RKO (cell line): ENCODE results near the gene SP8.
A peak's percentile ranks its signal among the peaks of the same experiment; 100 is the strongest.
"Not testable (repeated sequence)": the region's sequence is repeated elsewhere in the genome, so short reads cannot be mapped to it uniquely, and the experiment has no call there.

Experiments
- DNase-seq: peaks from one replicate; pipeline ENCODE4 v3.0.0-alpha.2; 2016; ENCODE audit warnings: low spot score

The SP8 gene

DNA sequence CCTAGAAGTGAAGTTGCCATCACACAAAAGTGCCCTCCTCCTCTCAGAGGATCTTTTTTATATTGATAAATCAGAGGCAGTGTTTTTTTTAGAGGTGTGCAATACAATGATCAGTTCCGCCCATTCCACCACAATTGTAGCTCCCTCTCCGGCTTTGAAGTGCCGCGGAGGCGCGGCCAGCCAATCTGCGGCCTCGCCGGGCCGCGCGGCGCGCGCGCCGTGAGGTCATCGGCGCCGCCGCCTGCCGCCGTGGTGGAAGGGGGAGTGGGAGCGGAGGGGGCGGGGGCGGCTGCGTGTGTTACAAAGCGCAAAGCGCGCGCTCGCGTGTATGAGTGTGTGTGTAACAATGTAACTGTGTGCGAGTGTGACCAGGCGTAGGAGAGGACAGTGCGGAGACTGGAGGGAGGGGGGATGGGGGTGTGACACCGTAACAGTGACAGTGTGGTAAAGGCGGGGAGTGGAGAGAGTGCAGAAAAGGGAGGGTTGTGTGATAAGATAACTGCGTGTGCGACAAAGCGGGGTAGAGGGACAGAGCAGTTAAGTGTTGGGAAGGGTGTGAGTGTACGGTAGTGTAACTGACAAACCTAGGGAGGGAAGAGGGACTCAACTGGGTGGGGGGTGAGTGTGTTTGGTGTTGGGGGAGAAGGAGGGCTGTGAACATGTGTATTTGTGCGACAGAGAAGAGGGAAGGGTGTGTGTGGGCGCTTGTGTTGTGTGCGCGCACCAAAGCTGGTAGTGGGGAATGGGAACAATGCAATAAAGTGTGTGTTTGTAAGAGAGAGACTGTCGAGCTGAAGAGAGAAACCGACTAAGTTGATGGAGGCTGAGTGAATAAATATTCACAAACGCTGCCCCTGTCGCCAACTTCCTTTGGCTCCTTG is at the start of gene SP8:
TSS of gene SP8 (minus strand) at position 108 of the 881 bp plus-strand sequence. CDS start at position 20, 88 bp downstream.
- peak; percentile 77 for DNase-seq

DNA sequence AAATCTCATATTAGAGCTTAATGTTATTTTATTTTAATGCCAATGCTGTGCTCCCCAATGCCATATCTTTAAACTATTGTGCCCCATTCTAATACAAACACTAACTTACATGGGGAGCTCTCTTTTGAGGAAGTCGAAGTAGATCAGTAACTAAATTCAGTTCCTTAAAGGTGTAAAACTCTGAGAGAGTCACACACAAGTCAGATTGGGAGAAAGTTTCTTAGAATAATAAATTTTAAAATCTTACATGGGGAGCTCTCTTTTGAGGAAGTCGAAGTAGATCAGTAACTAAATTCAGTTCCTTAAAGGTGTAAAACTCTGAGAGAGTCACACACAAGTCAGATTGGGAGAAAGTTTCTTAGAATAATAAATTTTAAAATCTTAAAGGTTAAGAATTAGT is 49.7 kb upstream of the SP8 start:
- DNase-seq, result not testable (repeated sequence)

DNA sequence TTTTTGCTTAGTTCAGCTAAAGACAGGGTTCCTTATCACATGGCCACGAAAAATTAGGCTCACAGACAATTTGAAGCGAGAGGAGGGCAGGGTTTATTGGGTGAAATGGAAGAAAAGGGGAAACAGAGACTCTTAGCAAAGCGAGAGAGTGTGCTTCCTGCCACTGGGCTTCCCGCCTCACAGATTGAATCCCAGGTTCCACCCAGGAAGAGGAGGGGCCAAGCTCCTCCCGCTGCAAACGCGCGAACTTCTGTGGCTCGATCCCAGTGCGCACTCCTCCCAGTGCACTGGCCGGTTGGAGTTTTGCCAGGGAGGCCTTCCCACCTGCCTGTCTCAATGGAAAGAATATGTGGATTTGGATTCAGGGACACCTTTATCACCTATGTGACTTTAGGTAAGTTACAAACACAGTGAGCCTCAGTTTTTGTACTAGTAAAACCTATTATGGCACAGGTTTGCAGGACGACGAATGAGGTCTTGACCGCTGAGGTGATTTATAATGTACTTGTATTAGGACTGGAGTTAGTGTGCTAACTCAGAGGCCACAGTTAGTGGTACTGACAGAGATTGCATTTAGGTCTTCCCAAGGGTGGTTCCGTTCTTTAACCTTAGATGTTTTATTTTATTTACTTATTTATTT is 48.5 kb upstream of the SP8 start:
- DNase-seq, result no peak

DNA sequence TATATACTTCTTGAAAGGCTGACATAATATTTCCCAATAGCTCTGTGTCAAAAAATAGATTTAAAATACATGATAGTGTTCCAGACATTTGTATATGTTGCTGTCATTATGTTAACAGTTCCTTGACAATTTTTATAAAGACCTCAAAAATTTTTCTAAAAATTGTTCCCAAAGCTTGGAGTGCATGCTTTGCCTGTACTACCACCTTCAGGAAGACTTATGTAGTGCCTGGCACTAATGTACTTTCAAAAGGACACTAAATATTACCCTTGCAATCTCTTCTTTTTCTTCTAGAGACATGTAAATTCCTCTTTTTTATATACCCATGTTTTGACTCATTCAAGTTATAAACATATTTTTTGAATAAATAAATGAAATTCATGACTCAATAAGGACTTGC is 48.0 kb upstream of the SP8 start:
- DNase-seq, result peak; percentile 40

DNA sequence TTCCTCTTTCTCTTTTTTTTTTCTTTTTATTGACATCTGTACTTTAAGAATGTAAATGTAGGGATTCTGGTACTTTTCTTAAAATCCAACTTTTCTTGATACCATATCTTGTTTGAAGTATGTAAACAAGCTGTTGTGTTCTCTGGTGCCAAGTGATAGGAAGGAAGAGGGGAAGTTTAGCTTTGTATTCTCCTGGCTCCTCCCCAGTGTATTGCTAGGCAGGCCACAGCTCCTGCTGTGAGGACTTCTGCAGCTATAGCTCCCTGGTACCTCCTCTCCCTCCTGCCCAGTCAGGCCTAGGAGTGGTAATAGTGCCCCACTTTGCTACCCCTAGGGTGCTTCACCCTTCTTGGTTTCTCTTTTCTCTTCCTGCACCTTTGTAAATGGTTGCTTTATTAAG is 45.3 kb upstream of the SP8 start:
- no peak for DNase-seq

DNA sequence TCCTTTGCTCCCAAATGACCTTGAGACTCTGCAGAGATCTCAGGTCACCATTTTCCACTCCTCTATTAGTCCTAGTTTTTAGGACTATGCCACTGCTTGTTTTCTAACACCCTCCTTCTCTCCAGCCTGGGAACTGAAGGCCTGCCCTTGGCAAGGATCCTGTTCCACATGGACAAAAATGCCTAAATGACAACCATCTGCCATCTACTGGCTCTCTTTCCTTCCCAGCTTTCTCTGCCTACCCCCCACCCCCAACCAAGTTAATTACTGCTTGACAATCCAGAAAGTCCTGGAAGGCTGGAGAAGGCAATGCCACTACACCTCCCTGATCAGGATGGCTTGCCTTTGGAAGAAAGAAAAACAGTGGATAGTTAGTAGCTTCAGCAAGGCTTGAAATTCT is 44.8 kb upstream of the SP8 start:
- DNase-seq, result no peak

DNA sequence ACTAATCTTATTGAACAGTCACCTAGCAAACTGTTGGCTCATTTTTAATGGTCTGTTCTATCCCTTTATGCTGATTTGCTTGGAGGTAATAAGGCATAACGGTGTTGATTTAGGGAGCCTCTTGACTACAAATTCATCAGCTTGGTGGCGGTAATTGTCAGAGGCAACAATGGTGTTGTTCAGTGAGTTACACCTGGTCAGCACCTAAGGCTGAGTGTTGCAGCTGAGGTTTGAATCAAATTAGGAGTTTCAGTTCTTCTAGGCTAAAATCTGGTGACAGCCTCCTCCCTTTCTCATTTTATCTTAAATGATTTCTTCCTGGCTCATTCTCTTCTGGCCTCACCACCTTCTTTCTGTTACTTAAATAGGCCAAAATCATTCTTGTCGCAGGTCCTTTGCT is 42.3 kb upstream of the SP8 start:
- DNase-seq, result no peak

DNA sequence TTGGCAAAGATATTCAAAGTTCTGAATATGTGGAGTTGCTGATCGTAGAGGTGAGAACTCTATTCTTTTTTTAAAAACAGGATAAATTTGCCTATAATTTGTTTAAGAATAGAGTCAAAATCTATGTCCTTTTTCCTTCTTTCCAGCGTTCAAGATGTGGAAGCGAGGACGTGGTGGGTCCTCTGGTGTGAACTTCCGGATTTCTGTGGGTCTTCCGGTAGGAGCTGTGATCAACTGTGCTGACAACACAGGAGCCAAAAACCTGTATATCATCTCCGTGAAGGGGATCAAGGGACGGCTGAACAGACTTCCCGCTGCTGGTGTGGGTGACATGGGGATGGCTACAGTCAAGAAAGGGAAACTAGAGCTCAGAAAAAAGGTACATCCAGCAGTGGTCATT is 40.5 kb upstream of the SP8 start:
- DNase-seq, result no peak

DNA sequence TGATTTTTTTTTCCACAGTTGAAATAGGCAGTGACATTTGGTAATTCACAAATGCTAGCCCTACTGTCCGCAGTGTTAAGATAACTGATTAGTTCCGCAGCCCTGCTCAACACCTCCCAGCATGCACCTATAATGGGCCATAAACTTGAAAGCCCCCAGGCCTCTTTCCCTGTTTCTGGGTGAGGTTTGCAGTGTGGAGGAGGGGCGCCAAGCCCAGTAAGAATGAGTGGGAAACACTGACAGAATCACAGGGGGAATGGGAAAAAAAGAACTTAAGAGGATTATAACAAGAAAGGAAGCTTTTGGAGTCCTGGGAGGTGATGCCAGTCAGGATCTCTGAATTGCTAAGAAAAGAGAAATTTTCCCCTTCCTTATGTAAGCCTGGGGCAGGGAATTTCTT is 39.6 kb upstream of the SP8 start:
- DNase-seq, result no peak

DNA sequence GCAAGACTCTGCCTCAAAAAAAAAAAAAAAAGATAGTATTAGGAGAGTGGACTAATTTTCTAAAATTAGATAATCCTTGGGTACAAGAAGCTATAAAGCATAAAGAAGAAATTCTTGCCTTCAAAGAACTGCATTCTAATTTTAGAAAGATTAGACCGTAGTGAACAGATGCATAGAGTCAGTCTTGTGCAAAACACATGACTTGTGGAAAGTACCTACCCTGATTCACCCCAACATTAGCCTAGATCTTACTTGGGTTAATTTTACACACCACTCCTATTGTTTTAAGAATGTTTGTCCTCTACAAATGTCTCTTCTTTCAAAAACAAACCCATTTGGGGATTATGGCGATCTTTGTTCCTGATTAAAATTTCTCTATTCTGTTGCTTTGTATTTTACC is 38.9 kb upstream of the SP8 start:
- no peak for DNase-seq

DNA sequence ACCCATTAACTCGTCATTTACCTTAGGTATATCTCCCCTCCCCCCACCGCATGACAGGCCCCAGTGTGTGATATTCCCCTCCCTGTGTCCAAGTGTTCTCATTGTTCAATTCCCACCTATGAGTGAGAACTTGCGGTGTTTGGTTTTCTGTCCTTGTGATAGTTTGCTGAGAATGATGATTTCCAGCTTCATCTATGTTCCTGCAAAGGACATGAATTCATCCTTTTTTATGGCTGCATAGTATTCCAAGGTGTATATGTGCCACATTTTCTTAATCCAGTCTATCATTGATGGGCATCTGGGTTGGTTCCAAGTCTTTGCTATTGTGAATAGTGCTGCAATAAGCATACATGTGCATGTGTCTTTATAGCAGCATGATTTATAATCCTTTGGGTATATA is 34.7 kb upstream of the SP8 start:
- DNase-seq, result not testable (repeated sequence)

DNA sequence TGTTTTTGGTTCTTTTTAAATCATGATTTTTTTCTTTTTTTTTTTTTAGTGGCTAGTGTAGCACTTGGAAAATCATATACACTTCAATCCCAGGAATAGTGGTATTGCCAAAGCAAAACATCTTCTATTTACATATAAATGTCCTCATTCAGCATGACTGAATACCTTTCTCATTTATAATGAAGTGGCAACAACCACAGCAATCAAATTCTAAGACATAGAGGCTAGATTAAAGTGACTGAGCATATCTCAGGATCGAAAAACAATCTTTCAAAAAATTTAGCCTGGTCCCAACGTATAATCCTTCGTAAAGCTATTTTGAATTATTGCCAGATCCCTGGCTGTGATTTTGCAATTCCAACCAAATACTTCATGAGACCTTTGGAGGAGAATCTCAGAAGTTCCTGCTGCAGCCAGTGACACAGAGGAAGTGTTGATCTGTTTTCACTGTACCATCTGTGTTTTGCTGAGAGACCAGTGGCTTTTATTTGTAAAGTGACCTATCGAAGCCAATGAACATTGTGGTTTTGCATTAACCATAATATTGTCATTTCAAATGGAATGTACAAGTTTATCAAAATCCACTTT is 29.8 kb upstream of the SP8 start:
- no peak for DNase-seq

DNA sequence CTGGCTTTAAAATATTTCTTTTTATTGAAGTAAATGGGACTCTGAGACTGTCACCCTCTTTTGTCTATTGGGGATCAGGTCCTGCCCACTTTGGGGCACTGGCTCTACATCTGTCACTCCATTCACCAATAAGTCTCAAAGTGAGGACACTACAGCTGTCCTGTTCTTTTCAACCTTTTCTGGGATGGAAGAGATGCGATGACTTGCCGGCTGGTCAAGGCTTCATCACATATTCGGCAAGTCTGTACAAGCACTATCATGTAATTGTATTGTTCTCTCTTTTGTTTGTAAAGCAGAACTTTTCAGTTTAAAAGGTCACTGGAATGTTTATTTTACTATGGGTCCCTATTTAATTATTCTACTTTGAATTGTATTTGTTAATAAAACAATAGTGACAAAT is 17.7 kb upstream of the SP8 start:
- no peak for DNase-seq

DNA sequence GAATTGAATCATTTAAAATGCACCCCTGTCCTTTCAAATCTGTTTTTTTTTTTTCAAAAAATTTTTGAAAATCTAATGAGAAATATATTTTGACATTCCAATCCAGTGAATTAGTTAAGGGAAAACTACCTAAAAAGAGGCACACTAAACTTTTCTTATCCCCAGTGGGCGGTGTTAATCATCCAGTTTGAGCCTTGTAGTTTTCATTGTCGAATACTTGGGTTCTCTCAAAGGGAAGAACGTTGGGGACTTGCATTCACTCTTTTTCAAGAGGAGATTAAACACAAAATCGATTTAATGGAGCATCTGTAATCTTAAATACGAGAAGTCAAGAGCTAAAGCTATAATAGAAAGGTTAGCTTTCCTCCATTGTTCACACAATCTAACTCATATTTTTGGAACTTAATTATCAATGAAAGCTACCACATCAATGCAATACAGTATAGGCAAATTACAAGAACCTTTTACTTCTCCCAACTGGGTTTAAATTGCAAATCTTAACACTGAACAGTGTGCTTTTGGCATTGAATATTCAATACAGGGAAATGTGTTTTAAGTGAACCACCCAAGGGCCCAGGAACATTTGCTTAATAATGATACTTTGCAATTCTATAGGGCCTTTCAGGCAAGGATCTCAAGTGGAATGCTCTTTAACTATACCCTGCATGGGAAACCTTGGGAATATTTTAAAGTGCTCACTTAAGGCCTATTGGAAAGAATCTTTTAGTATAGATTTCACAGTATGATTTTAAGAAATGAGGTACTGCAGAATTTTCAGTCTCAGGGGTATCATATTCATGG is 13.1 kb upstream of the SP8 start:
- DNase-seq, result no peak

DNA sequence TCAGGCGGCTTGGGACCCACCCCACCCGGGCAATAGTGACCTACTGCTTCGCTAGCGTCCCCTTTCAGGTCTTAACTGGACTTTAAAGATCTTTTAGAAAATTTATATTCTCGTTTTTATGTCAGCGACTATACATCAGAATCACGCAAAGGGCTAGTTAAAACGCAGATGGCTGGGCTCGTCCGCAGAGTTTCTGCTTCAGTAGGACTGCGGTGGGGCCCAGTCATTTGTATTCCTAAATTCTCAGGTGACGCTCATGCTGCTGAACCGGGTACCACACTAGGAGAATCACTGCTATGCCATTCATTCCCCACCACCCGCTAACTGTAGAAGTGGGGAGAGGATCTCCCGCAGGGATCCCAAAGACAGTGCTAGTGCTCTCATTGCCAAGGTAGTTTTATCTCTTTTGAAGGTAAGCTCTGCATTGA is 12.0 kb upstream of the SP8 start:
- no peak for DNase-seq

DNA sequence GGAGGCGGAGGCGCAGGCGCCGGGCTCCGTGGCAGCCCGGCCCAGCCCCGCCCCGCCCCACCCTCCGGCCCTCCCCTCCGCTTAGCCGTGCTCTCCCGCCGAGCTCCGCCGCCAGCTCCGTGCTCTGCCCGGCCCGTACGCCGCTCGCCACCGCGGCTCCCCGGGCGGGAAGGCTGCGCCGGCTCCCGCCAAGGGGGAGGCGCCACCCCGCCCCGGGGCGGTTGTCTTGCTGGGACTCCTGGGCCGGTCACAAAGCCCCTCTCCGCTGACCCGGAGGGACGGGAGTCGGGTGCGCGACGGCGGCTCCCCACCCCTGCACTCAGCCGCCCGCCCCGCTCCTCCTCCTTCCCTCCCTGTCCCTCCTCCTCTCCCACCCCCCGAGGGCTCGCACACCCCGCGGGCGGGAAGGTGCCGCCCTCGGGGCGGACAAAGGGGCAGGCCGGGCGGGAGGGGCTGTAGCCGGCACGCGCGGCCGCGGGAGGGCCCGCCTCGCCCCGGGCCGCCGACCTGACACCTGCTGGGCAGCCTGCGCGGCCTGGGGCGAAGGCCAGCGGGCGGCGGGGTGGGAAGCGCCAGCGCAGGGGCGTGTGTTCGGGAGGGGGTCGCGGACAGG is 11.5 kb upstream of the SP8 start:
- peak; percentile 64 for DNase-seq

DNA sequence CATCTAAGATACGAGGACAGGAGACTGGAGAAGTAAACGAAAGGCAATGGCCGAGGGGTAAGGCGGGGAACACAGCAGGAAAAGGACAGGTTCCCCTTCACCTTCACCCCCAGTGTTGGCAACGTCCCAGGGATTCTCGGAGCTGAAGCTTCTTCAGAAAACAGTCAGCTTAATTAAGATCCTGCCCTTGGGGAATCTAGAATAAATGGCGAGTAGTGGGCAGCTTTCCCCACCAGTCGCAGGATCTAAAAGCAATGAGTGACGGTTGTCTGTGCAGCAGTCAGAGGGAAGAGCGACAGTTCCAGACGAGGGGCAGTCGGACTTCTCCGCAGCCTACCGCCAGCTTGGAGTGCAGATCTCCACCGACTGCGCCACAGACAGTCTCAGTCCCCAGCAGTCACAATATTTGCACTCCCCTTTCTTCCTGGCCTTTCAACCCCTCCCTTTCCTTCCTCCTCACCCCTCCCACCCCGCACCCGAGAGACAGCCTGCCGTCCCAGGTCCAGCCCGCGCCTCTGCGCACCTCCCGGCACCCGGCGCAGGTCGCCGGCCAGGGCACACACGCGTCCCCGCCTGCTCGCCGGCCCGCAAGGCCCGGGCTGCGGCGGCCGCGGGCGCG is 10.9 kb upstream of the SP8 start:
- peak; percentile 55 for DNase-seq

DNA sequence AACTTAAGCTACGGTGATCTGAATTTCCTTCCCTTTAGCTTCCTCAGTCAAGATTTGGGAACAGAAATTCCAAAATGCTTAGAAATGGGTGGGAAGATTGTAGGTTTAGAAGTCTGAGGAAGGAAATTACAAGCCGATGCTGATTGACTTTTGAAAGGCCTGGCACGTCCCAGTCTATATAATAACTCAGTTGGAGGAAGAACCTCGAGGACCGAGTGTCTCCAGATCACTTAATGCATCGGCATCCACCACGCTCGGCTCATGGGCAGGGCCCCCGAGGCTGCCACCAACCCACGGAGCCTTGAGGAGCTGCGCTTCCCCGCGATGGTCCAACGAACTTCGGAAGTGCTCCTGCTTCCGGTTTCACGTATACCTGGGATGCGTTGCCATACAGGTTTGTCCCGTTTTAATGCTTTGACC is 10.4 kb upstream of the SP8 start:
- no peak for DNase-seq

DNA sequence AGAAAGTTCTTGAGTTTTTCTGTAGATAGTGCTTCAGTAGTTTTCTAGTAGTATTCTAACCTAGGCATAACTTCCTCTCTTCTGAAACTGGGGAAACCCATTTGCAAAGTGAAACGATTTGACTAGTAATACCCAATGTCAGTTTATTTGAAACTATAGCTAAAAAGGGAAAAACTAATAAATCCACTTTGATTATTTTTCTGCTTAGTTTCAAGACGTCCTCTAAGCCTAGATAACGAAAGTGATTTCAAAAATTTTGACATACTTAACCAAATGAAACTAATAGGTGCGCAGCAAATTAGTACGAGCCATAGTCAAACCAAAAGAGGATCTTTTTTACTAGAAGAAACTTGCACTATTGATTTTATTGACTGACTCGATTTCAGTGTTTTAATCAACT is 9.8 kb upstream of the SP8 start:
- no peak for DNase-seq

DNA sequence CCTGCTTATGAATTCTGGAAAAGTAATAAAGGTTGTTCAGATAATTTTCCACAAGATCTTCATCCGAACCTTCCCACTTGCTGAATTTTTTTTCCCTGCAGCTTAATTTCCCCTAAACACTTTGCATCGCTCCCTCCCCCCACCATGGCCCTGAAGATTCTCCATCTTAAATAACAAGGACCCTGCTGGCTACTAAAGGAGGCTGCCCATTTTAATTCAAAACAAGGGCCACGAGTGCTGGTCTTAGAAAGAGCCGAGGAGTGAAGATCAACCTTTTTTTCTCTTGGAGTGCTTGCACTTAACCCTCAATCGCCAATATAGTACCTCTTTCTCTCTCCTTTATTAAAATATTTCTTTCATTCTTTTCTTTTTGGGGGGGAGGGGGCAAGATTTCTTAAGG is 9.2 kb upstream of the SP8 start:
- no peak for DNase-seq

DNA sequence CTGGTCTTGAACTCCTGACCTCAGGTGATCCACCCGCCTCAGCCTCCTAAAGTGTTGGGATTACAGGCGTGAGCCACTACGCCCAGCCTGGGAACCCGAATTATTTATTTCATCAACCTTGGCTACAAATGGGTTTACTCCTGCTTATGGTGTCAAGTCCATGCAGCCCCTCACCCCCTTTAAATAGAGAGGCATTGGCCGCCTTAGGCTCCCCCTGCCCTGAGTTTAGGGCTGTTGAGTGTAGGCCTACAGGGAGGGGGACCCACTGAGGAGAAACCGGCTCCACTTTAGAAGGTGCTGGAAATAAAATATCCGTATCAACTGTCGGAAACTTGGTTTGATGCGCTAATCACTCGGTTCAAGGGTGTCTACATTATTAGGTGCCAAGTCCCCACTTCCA is 8.7 kb upstream of the SP8 start:
- no peak for DNase-seq

DNA sequence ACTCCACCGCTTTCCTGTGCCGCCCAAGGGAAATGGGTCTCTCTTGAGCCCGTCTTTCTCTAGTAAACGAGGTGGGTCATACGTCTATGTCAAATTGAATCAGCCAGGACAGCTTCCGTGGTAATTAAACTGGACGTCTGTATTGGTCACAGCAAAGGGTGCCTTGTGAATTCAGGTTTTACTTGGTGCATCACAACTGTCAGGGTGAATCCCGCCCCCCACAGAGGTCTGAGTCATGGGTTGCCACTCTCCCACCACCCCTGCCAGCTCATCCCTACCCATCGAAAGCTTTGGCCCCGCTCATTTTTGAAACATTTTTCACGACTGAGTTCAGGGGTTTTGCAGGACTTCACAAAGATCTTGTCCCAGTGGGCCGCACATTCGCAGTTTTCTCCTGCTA is 8.0 kb upstream of the SP8 start:
- no peak for DNase-seq
